Mammary epithelial cell (primary cell): Measurements from ENCODE around the gene CD8B.
"Not testable (repeated sequence)": the region's sequence is repeated elsewhere in the genome, so short reads cannot be mapped to it uniquely, and the experiment has no call there.

Experiments used
- EZH2 ChIP-seq: IDR thresholded peaks from 2 replicates; pipeline ENCODE4 v1.6.1; 2012; ENCODE audit warnings: low read length, inconsistent platforms, borderline replicate concordance
- TF ChIP-seq, protein P1 (sequence below), 2 donors: IDR thresholded peaks in 1 of 2; conservative IDR thresholded peaks in 1 of 2; 2 replicates each; pipeline ENCODE4 v1.5.1; 2011 to 2012; ENCODE audit warnings: inconsistent platforms in 2 of 2, low read length in 2 of 2, mild to moderate bottlenecking in 2 of 2, control low read depth in 1 of 2, low read depth in 1 of 2; ENCODE audit not compliant: insufficient read depth in 1 of 2; ENCODE audit errors: extremely low read depth in 1 of 2

DNA sequence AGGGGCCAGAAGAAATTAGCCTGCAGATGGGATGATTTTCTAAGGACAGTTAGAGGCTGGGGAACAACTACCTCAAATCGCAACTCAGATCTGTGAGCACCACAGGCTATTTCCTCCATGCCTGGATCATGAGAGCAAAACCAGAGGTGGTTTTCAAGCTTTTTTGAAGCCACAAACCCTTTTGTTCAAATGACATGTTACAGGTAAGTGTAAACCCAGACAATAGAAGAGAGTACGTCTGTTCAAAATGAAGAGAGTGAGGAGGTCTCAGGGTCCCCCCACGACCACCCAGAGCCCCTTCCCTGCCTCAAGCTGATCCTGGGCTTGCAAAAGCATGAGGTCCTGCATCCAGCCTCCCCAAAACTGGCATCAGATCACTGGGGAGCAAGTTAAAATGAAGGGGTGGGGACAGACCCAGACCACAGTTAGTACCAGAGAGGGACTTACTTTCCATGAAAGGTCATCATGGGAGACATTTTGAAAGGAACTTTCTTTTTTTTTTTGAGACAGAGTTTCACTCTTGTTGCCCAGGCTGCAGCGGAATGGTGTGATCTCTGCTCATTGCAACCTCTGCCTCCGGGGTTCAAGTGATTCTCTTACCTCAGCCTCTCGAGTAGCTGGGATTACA lies 19.0 kb downstream of the CD8B start:
- TF ChIP-seq, protein P1, sequence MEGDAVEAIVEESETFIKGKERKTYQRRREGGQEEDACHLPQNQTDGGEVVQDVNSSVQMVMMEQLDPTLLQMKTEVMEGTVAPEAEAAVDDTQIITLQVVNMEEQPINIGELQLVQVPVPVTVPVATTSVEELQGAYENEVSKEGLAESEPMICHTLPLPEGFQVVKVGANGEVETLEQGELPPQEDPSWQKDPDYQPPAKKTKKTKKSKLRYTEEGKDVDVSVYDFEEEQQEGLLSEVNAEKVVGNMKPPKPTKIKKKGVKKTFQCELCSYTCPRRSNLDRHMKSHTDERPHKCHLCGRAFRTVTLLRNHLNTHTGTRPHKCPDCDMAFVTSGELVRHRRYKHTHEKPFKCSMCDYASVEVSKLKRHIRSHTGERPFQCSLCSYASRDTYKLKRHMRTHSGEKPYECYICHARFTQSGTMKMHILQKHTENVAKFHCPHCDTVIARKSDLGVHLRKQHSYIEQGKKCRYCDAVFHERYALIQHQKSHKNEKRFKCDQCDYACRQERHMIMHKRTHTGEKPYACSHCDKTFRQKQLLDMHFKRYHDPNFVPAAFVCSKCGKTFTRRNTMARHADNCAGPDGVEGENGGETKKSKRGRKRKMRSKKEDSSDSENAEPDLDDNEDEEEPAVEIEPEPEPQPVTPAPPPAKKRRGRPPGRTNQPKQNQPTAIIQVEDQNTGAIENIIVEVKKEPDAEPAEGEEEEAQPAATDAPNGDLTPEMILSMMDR (conservative IDR thresholded peaks at IDR 0.05 in 1 of 2, IDR thresholded peaks at IDR 0.05 in 1 of 2; ENCODE audit: extremely low read depth in 1 of 2, insufficient read depth in 1 of 2, low read depth in 1 of 2, low read length in 2 of 2) = not testable (repeated sequence)
- not testable (repeated sequence) for TF ChIP-seq EZH2
